ENCODE measurements around the gene GPR89A. TPM values are rescaled to one million over a fixed set of nuclear protein-coding genes. Genes with fewer than 3 reads are reported as not detected.
"Not testable (repeated sequence)": the region's sequence is repeated elsewhere in the genome, so short reads cannot be mapped to it uniquely, and the experiment has no call there.

GPR89A gene
- polyA plus RNA-seq, 3 donors = 40.0 to 48.6 (median 47.8) TPM

DNA sequence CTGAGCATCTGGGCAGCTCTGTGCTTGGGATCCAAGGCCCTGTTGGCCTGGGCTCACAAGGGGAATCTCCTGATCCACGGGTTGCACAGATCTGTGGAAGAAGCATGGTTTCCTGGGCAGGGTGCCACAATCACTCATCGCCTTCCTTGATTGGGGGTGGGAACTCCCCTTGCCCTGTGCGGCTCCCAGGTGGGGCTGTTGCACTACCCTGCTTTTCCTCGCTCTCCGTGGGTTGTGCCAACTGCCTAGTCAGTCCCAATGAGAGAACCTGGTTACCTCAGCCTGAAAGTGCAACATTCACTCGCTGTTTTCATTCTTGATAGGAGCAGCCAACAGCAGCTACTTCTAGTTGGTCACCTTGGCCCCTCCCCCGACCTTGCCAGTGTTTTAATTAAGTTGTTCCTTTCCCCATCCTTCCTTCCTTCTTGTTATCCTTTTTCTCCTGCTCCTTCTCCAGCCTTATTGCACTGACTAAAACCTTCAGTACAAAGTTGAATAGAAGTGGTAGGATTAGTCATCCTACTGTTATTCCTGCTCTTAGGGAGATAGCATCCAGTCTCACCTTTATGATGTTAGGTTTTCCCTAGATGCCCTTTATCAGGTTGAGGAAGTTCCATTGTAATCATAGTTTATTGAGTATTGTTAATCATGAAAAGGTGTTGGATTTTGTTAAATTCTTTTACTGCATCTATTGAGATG is 48.6 kb downstream of the GPR89A start:
- not testable (repeated sequence) for DNase-seq (ENCODE audit: extremely low read depth in 1 of 11, low read depth in 9 of 11, low spot score in 4 of 11)

- not testable (repeated sequence) for DNase-seq (ENCODE audit: extremely low read depth in 1 of 11, low read depth in 9 of 11, low spot score in 4 of 11)
Measured at GRCh38 chr1:145662502-145662901, 54.7 kb downstream of the GPR89A start.

DNA sequence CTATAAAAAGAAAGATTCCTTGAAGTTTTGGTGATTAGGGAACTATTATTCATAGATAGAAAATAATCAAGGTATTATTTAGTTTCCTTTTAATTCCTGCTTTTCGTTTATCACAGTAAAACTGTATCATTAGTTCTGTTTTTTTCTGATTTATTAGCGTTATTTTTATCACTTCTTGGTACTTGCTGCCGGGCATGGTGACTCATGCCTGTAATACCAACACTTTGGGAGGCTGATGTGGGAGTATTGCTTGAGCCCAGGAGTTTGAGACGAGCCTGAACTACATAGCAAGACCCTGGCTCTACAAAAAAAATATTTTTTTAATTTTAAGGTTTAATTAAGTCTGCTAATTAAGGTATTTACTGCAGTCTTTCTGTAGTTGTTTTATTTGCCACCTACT is 57.2 kb downstream of the GPR89A start:
- not testable (repeated sequence) for DNase-seq (ENCODE audit: extremely low read depth in 1 of 11, low read depth in 9 of 11, low spot score in 4 of 11)

GRCh38 chr1:145670995-145671745 is 63.4 kb downstream of the GPR89A start:
- DNase-seq (ENCODE audit: extremely low read depth in 1 of 11, low read depth in 9 of 11, low spot score in 4 of 11) = not testable (repeated sequence)

DNA sequence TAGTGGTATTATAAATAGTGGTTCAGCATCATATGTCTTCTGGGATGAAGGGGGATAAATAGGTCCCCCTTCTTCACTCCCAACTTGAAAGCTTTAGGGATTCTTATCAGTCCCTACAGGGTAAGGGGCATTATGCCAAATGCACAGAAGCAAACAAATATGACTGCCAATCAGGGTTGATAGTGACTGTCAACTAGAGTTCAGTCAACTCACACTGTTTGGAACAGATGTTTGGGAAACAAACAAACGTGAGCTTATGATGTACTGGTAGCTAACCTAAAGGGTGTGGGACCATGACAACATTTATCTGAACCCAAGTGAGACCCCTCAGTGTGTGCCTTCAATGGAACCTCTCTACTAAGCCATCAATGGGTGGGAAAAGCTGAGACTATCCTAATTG is 65.4 kb downstream of the GPR89A start:
- DNase-seq (ENCODE audit: extremely low read depth in 1 of 11, low read depth in 9 of 11, low spot score in 4 of 11) = not testable (repeated sequence)

DNA sequence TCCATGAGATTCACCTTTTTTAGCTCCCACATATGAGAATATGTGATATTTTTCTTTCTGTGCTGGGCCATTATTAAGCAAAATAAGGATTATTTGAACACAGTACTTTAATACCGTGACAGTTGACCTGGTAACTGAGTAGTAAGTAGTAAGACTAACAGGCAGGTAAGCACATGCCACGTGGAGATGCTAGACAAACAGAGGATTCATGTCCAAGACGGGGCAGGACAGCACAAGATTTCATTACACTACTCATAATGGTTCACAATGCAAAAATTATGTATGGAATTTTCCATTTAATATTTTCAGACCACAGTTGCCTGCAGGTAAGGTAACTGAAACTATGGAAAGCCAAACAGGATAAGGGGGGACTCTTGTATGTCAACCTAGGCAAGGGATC is 77.1 kb downstream of the GPR89A start:
- DNase-seq (ENCODE audit: extremely low read depth in 1 of 11, low read depth in 9 of 11, low spot score in 4 of 11) = not testable (repeated sequence)

- DNase-seq (ENCODE audit: extremely low read depth in 1 of 11, low read depth in 9 of 11, low spot score in 4 of 11) = not testable (repeated sequence)
Measured at GRCh38 chr1:145686078-145686477, 78.3 kb downstream of the GPR89A start.

- DNase-seq (ENCODE audit: extremely low read depth in 1 of 11, low read depth in 9 of 11, low spot score in 4 of 11) = no peak
Measured at GRCh38 chr1:145688328-145688727, 80.5 kb downstream of the GPR89A start.

DNA sequence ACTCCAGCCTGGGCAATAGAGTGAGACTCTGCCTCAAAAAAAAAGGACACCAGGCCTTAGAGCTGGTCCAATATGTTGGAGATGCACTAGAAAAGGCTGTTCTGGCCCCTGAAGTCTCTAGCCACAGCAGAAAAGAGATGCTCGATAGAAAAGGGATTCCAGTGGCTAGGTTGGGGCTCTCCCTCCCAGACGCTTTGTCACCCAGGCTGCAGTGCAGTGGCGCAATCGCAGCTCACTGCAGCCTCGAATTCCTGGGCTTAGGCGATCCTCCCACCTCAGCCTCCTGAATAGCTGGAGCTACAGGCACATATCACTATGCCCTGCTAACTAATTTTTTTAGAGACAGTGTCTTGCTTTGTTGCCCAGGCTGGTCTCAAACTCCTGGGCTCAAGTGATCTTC is 81.1 kb downstream of the GPR89A start:
- no peak for DNase-seq (ENCODE audit: extremely low read depth in 1 of 11, low read depth in 9 of 11, low spot score in 4 of 11)

- no peak for DNase-seq (ENCODE audit: extremely low read depth in 1 of 11, low read depth in 9 of 11, low spot score in 4 of 11)
Measured at GRCh38 chr1:145689922-145690321, 82.1 kb downstream of the GPR89A start.

DNA sequence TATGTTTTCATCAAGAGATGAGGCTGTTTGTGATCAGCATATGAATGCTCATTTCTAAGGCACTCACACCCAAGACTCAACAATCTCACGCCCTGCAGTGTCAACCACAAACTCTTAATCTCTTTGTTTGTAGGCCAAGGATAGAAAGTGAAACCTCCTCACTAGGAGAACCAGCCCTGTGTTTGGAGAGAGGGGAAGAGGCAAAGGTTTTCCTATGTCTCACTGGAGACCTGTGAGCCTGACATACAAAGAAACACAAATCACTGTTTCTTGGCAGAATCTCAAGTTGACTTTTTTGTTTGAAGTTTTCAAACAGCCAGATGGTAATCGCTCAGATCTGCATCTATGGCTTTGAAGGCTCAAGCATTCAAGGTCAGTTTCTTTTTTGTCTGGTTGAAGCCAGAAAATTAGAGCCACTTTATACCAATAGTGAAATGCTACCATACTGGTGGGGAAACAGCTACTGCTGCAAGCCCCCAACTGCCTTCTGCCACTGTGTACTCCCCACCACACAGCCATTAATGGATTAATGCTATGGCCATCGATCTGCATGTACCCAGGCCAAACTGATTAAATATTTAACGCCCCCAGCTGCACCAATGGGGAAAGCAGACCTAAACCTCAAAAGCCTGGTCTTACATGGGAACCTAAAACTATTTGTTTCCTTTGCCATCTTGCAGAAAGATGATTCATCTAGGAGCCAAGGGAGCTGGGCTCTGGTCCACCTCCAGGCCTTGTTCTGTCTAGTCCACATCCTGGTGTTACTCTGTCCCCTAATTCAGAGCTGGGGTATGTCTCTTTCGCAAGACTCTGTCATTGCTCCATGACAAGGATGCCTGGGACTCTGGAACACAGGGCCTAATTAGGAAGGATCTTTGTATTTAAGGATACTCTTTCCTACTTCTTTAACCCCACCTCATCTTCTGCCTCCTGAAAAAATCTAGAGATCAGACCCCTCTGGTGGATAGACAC is 83.1 kb downstream of the GPR89A start:
- DNase-seq (ENCODE audit: extremely low read depth in 1 of 11, low read depth in 9 of 11, low spot score in 4 of 11) = peak in 2 of 11 donors; percentile 11 to 35

GRCh38 chr1:145692785-145693443 is 85.1 kb downstream of the GPR89A start:
- DNase-seq (ENCODE audit: extremely low read depth in 1 of 11, low read depth in 9 of 11, low spot score in 4 of 11) = no peak

DNA sequence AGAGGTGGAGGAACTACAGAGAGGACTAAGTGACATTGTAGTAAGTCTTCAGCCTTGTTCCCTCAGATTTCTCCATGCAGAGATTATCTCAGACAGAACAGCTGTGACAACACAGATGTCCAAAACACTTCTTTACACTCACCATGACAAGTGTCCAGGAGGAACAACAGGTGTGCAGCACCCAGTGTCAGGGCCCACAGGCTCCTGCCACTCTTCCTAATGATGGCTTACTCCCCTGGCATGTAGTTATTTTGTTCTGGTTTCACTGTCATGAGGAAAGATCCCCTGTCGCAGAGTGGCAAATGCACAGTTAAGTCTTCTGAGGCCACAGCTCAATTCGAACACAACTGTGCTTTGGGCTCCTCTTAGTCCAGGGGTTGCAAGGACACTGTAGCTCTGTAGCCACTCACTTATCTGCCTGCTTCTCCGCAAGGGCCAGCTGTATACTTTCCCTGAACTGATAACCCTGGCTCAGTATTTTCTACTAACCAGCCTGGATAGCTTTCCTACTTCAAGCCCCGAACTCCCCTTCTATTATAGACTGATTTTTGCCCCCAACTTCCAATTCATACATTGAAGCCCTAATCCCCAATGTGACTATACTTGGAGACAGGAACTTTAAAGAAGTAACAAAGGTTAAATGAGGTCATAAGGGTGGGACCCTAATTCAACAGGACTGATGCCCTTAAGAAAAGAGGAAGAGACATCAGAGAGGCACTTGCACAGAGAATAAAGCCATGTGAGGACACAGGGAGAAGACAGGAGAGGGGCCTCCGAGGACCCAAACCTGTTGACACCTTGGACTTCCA is 88.2 kb downstream of the GPR89A start:
- no peak for DNase-seq (ENCODE audit: extremely low read depth in 1 of 11, low read depth in 9 of 11, low spot score in 4 of 11)

DNA sequence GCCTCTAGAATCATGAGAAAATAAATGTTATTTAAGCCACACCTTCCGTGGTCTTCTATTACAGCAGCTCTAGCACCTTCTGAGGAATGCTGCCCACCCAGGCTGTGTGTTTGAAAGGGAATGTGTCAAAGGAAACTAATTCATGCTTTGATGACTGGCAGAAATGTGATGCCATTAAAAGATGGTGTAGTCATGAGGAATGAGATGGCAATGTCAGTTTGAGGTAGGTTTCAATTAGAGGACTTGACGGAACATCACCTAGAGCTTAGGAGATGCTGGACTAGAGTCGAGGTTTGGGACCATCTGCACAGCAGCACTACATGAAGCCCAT is 88.8 kb downstream of the GPR89A start:
- no peak for DNase-seq (ENCODE audit: extremely low read depth in 1 of 11, low read depth in 9 of 11, low spot score in 4 of 11)

DNA sequence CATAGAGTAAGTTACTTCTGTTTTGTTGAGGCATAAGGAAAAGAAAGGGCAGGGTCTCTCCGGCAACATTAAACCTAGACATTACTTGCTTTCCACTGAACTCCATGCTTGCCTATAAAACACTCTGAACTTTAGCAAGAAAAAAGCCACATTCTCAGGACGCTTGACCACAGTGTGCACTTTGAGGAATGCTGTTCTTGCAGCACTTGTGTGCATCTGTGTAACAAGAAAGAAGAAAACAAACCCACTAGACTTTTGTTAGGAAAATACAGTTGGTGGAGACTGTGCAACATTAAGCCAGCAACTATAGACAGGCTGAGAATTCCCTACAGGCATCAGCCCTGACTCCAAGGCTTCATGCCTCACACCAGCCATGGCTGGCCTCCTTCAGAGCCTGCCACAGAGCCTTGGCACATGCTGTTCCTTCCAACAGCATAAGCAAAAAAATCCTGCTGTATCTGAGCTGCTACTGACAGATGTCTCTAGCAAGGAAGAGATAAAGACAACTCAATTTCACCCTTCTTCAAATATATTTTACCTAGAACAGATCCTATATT is 93.6 kb downstream of the GPR89A start:
- DNase-seq (ENCODE audit: extremely low read depth in 1 of 11, low read depth in 9 of 11, low spot score in 4 of 11) = no peak

GRCh38 chr1:145702052-145702451 is 94.3 kb downstream of the GPR89A start:
- no peak for DNase-seq (ENCODE audit: extremely low read depth in 1 of 11, low read depth in 9 of 11, low spot score in 4 of 11)

GRCh38 chr1:145702826-145703225 is 95.0 kb downstream of the GPR89A start:
- DNase-seq (ENCODE audit: extremely low read depth in 1 of 11, low read depth in 9 of 11, low spot score in 4 of 11) = no peak

DNA sequence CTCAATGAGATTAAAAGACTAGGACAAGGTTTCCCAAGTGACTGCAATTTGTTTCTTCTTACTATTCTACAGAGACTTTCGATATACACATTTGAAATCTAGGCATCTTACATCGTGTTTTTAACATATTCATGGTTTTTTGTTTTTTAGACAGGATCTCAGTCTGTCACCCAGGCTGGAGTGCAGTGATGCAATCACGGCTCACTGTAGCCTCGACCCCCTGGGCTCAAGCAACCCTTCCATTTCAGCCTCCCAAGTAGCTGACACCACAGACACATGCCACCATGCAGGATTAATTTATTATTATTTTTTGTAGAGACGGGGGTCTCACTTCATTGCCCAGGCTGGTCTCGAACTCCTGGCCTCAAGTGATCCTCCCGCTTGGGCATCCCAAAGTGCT is 97.8 kb downstream of the GPR89A start:
- no peak for DNase-seq (ENCODE audit: extremely low read depth in 1 of 11, low read depth in 9 of 11, low spot score in 4 of 11)
